Stimulated activated CD4-positive, alpha-beta T cell treated with anti-CD3 and anti-CD28 coated beads, Interleukin-2, amount 100 ng/mL, for 4 hours (primary cell): ENCODE results near the gene TCEANC2.
"Not testable (repeated sequence)": the region's sequence is repeated elsewhere in the genome, so short reads cannot be mapped to it uniquely, and the experiment has no call there.

Source experiments
- DNase-seq: peaks from one replicate; pipeline ENCODE4 v3.0.0-alpha.2; 2020; ENCODE audit warnings: low read depth

TCEANC2 gene

DNA sequence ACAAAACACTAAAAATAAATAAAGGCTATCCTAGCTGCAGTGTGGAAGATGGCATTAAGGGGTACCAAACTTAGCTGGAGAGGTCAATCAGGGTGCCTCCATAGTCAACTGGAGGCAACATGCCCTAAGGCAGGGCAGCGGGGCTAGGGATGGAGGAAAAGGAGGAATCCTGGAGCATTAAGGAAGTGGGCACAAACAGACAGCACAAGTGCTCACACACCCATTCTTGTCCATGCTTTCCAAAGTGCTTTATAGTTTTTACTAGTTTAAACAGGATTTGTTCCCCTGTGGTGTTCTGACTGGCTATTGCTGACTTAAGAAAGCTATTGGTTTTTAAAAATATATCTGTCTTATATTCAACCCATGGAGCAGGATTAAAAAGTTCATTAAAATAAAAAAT lies 33.3 kb downstream of the TCEANC2 start:
- no peak for DNase-seq

DNA sequence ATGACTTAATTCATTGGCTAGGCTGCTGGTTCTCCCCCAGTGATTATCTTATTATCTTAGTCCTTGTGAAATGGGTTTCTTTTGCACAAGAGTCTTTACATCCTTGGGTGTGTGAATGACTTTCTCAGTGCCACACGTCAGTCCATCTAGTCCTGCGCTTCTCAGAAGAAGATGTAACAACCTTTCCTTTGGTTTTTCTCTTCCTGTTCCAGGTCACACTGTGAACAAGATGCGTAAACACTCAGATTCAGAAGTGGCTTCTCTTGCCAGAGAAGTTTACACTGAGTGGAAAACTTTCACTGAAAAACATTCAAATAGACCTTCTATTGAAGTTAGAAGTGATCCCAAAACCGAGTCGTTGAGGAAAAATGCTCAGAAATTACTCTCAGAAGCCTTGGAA lies 35.0 kb downstream of the TCEANC2 start:
- DNase-seq, result no peak

GRCh38 chr1:54091666-54092065 lies 38.3 kb downstream of the TCEANC2 start:
- DNase-seq, result no peak

DNA sequence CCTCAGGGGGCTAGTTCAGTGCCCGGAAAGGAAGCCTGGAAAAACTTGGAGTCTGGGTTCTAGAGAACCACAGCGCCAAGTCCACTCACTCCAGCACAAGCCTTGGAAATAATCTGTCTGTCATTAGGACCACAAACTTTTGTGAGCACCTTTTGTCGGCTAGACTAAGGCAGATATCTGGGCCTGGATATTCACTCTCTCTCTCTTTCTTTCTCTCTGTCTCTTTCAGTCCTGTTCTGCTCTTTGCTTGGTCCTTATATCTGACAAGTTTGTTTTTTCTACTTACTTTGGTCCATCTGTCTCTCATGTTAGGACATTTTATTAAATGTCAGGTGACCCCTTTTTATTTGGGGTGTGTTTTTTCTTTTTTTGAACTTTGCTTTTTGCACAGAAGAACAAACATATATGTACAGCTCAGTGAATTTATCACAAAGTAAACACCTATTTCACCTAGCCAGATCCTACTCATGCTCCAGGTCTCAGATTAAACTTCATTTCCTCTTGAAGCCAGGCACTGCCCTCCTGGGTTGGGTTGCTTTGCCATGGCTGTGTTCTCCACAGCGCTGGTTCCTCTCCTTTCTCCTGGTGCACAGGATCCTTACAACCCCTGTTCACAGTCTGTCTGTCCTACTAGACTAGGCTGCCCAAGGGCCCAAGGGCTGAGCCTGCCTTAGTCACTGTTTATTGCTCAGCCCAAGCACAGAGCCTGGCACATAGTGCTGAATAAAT lies 40.8 kb downstream of the TCEANC2 start:
- no peak for DNase-seq

GRCh38 chr1:54094730-54095105 lies 41.3 kb downstream of the TCEANC2 start:
- DNase-seq, result not testable (repeated sequence)

GRCh38 chr1:54095546-54096226 lies 42.3 kb downstream of the TCEANC2 start:
- DNase-seq, result no peak

DNA sequence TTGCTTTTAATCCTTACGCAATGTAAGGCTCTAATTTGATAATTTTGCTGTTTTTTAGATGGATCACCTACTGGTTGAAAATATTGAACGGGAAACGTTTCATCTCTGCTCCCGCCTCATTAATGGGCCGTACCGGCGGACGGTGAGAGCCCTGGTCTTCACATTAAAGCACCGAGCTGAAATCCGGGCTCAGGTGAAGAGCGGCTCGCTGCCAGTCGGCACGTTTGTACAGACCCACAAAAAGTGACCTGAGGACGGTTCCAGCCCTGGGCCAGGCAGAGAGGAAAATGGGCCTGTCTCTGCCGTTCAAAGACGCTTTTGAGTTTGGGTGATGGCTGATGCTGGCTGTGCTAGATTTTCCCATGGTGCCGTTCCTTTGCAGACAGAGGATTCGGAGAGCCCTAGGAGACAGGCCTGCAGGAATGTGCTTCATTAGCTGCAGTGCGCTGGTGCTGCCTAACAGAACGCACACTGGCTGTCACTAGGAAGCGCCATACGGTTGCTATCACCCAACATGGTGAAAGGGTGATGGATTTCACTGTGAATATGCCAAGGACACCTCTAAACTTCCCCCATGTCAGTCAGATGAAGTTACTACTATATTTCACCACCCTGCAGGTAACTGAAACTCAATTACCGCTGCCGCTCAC lies 42.9 kb downstream of the TCEANC2 start:
- no peak for DNase-seq

GRCh38 chr1:54096877-54097240 lies 43.5 kb downstream of the TCEANC2 start:
- no peak for DNase-seq

DNA sequence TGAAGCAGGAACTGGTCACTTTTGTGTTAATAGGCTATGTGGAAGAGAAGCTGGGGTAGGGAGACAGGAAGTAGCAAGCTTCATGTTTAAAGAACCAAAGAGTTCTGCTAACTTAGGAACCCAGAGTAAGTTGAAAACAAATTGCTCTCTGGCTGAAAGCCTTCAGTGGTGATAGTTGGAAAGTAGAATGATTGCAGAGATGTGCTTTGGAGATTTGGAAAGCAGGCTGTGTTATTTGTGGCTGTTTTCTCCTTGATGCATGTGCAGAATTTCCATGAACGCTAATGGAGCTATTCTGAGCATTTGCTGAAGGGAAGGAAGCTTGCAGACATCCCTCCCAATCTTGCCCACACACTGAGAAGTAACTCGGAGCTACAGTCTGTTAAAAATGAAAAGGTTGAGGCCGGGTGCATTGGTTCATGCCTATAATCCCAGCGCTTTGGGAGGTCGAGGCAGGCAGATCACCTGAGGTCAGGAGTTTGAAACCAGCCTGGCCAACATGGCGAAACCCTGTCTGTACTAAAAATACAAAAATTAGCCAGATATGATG lies 45.7 kb downstream of the TCEANC2 start:
- no peak for DNase-seq

GRCh38 chr1:54100500-54100899 lies 47.1 kb downstream of the TCEANC2 start:
- no peak for DNase-seq

GRCh38 chr1:54103414-54103813 lies 50.0 kb downstream of the TCEANC2 start:
- no peak for DNase-seq

DNA sequence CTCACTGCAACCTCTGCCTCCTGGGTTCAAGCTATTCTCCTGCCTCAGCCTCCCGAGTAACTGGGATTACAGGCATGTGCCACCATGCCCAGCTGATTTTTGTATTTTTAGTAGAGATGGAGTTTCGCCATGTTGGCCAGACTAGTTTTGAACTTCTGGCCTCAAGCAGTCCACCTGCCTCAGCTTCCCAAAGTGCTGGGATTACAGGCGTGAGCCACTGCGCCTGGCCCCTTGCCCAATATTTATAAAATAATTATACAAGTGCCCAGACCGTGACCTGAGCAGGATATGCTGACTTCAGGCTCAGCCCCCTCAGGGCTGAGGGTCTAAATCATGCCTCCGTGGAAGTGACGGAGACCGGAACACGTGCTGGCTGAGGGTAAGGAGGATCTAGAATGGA lies 51.2 kb downstream of the TCEANC2 start:
- not testable (repeated sequence) for DNase-seq

DNA sequence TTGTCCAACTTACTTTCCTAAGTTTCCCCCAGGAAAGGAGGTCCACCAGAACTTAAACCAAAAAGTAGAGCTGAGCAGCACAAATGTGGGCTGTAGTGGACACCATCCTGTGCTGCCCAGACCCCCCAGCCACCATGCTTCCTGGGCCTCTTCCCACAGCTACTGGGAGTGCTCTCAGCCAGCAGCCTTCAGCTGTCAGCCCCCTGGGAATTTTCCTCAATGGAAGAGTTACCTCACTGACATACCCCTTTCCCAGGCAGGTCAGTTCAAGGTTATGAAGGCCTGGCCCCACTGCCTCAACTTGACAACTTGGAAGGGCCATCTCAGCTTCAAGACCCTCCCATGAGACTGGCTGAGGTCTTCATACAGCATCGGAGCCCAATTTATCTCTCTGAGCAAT lies 51.7 kb downstream of the TCEANC2 start:
- DNase-seq, result no peak

GRCh38 chr1:54105736-54106269 lies 52.4 kb downstream of the TCEANC2 start:
- no peak for DNase-seq

- no peak for DNase-seq
Observed at GRCh38 chr1:54107131-54107530, 53.7 kb downstream of the TCEANC2 start.

DNA sequence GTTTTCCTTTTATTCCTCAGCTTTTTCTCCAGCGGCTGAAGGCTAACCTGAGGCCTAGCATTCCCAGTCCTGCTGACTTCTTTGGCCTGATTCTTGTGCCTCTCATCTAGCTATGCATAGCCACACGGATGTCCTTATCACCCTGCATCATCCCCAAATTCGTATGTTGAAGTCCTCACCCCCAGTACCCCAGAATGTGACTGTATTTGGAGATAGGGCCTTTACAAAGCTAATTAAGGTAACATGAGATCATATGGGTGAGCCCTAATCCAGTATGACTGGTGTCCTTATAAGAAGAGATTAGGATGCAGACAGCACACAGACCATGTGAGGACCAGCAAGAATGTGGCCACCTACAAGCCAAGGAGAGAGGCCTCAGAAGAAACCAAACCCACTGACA lies 54.7 kb downstream of the TCEANC2 start:
- no peak for DNase-seq

DNA sequence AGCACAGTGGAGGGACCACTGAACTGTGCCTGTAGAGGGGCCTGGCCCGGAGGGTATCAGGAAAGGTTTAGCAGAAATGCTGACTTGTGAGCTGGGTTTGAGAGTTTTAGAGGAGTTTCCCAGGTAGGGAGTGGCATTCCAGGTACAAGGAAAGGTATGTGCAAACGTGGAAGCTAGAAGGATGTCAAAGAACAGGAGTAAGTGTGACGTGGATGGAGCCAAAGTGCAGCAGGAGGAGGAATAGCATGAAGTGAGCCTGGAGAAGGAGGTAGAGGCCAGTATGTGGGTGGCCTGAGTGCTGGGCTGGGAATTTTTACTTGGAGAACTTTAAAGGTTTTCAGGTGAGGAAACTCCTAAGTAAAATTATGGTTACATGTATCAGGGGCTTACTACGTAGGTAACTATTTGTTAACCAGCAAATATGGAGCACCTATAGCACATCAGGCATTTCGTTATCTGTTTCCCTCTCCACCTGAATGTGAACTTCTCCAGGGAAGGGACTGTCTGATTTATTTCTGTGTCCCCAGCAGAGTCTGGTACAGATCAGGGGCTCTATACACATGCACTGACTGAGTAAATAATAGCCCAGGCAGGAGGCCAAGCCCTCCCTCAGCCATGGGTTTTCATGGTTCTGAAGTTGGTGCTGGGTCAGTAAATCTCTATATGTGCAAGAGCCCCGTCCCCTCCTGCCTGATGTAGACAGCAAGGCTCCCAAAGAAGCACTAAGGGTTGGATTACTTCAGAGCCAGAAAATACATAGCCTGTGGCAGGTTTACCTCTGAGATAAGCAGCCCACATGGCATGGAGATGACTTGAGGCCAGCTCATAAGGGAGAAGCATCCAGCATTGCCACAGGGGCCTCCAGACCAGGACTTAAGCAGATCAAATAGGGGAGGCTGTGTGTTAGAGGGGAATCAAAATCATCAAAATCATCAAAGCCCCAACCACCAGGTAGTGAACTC lies 56.0 kb downstream of the TCEANC2 start:
- DNase-seq, result no peak

DNA sequence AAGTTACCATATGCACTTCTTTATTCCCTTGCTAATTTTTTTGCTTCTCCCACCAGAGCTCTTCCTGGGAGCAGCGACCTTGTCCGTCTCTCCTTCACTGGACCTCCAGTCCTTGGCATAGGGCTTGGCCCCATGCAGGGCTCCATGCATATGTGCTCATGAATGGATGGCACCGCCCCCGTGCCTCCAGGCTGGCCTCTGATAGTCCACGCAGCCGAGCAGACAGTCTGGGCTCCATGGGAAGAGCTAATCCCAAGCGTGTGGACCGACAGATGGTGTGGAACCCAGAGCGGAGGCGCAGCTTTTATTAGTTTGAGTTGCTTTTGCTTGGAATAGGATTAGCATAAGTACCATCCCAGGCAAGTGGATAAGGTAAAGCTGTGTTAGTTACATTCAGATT lies 57.6 kb downstream of the TCEANC2 start:
- no peak for DNase-seq

GRCh38 chr1:54111624-54112023 lies 58.2 kb downstream of the TCEANC2 start:
- DNase-seq, result no peak

DNA sequence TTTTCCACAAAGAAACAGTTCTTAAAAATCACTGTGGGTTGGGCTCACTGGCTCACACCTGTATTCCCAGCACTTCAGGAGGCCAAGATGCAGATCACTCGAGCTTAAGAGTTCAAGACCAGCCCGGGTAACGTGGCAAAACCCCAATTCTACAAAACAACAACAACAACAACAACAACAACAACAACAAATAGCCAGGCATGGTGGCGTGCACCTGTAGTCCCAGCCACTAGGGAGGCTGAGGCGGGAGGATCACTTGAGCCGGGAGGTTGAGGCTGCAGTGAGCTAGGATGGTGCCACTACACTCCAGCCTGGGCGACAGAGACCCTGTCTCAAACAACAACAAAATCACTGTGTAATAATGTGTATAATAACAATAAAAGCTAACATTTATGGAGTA lies 58.6 kb downstream of the TCEANC2 start:
- no peak for DNase-seq

- DNase-seq, result no peak
Observed at GRCh38 chr1:54112705-54113368, 59.4 kb downstream of the TCEANC2 start.
